ENCODE measurements around the gene MTMR12.

DNA sequence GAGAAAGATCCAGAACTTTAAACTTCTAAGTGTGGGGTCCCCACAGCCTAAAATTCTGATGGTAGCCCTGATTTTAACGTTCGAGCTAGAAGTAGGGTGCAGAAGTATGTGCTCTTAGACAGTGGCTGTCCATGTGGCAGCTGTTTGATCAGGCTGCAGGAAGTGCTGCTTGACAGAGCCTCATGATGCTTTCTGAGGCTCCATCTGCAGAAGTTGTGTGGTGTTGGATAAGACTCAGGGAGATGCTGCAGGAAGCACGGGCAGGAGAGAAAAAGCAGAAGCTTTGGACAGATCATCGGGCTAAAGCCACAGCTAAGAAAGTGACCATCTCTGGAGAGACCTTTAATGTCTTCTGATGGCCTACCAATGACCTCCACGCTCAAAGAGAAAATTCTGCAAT is 8.1 kb downstream of the MTMR12 start:
- TF ChIP-seq POLR2A (IDR thresholded peaks at IDR 0.05; ENCODE audit: low read depth, low read length) (no peak), RFX5 (IDR thresholded peaks at IDR 0.05; ENCODE audit: low read depth, low read length) (no peak), NFE2L2 (IDR thresholded peaks at IDR 0.05; ENCODE audit: low read depth, low read length) (no peak), USF2 (IDR thresholded peaks at IDR 0.05; ENCODE audit: low read depth, low read length) (no peak)
- TF ChIP-seq, protein P1, sequence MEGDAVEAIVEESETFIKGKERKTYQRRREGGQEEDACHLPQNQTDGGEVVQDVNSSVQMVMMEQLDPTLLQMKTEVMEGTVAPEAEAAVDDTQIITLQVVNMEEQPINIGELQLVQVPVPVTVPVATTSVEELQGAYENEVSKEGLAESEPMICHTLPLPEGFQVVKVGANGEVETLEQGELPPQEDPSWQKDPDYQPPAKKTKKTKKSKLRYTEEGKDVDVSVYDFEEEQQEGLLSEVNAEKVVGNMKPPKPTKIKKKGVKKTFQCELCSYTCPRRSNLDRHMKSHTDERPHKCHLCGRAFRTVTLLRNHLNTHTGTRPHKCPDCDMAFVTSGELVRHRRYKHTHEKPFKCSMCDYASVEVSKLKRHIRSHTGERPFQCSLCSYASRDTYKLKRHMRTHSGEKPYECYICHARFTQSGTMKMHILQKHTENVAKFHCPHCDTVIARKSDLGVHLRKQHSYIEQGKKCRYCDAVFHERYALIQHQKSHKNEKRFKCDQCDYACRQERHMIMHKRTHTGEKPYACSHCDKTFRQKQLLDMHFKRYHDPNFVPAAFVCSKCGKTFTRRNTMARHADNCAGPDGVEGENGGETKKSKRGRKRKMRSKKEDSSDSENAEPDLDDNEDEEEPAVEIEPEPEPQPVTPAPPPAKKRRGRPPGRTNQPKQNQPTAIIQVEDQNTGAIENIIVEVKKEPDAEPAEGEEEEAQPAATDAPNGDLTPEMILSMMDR (conservative IDR thresholded peaks at IDR 0.05; ENCODE audit: low read depth, low read length) = no peak
- TF ChIP-seq, protein P2, sequence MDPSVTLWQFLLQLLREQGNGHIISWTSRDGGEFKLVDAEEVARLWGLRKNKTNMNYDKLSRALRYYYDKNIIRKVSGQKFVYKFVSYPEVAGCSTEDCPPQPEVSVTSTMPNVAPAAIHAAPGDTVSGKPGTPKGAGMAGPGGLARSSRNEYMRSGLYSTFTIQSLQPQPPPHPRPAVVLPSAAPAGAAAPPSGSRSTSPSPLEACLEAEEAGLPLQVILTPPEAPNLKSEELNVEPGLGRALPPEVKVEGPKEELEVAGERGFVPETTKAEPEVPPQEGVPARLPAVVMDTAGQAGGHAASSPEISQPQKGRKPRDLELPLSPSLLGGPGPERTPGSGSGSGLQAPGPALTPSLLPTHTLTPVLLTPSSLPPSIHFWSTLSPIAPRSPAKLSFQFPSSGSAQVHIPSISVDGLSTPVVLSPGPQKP (IDR thresholded peaks at IDR 0.05; ENCODE audit: borderline replicate concordance, low read depth, low read length) = no peak

All from IMR-90 (cell line).